RWPE2 (cell line): ENCODE measurements around the gene DUSP16.

ENCODE experiments used
- ATAC-seq: fragments of 200-7000 bp; cut with Tn5 transposase; 3 replicates; pipeline ENCODE4 v1.9.1; 2021; ENCODE audit warnings: low read depth
- DNase-seq: peaks from one replicate; pipeline ENCODE4 v3.0.0-alpha.2; 2020; ENCODE audit warnings: low spot score
- H3K27ac ChIP-seq: fragments of 450-650 bp; 2 replicates; pipeline ENCODE4 v1.5.1; 2017; ENCODE audit warnings: mild to moderate bottlenecking; ENCODE audit not compliant: poor library complexity, severe bottlenecking
- H3K27me3 ChIP-seq: fragments of 250-450 bp; sonication (Bioruptor Pico); 2 replicates; pipeline ENCODE4 v1.5.1; 2021; ENCODE audit warnings: mild to moderate bottlenecking, moderate library complexity; ENCODE audit not compliant: insufficient read depth, poor library complexity, severe bottlenecking
- H3K36me3 ChIP-seq: fragments of 250-450 bp; sonication (Bioruptor Pico); 2 replicates; pipeline ENCODE4 v1.5.1; 2020; ENCODE audit warnings: low read depth, mild to moderate bottlenecking, moderate library complexity
- H3K4me1 ChIP-seq: fragments of 250-450 bp; sonication (Bioruptor Pico); 2 replicates; pipeline ENCODE4 v1.5.1; 2021; ENCODE audit warnings: mild to moderate bottlenecking, moderate library complexity; ENCODE audit not compliant: insufficient read depth, poor library complexity, severe bottlenecking
- H3K4me3 ChIP-seq: fragments of 250-450 bp; sonication (Bioruptor Pico); 2 replicates; pipeline ENCODE4 v1.5.1; 2021; ENCODE audit warnings: mild to moderate bottlenecking, moderate library complexity; ENCODE audit not compliant: severe bottlenecking
- H3K9me3 ChIP-seq: fragments of 250-450 bp; sonication (Bioruptor Pico); 2 replicates; pipeline ENCODE4 v1.5.1; 2021; ENCODE audit warnings: mild to moderate bottlenecking, moderate library complexity; ENCODE audit not compliant: severe bottlenecking
- TF ChIP-seq, protein P1 (sequence below): fragments of 450-650 bp; IDR thresholded peaks from one replicate; pipeline ENCODE4 v1.5.1; 2017; ENCODE audit warnings: mild to moderate bottlenecking, moderate library complexity; ENCODE audit not compliant: poor library complexity, severe bottlenecking

Gene DUSP16

DNA sequence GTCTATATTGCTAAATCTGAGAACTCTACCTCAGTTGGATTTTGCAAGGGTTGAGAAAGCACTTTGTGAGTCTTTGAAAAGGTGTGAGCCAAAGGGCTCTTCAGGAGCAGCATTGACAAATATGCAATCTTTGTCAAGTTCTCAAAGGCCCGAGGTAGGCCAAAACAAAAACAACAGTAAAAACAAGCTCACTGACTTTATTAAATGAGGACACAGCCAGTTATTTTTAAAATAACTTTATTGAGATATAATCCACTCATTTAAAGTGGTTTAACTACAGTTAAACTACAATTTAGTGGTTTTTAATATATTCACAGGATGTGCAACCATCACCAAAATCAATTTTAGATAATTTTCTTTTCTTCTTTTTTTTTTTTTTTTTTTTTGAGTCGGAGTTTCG lies 47.0 kb upstream of the DUSP16 start:
- H3K4me3 ChIP-seq, result no peak overlapping the region
- no peak for ATAC-seq
- H3K27me3 ChIP-seq, result no peaks in the 10 kb centered on the region
- DNase-seq, result no peak
- TF ChIP-seq, protein P1, sequence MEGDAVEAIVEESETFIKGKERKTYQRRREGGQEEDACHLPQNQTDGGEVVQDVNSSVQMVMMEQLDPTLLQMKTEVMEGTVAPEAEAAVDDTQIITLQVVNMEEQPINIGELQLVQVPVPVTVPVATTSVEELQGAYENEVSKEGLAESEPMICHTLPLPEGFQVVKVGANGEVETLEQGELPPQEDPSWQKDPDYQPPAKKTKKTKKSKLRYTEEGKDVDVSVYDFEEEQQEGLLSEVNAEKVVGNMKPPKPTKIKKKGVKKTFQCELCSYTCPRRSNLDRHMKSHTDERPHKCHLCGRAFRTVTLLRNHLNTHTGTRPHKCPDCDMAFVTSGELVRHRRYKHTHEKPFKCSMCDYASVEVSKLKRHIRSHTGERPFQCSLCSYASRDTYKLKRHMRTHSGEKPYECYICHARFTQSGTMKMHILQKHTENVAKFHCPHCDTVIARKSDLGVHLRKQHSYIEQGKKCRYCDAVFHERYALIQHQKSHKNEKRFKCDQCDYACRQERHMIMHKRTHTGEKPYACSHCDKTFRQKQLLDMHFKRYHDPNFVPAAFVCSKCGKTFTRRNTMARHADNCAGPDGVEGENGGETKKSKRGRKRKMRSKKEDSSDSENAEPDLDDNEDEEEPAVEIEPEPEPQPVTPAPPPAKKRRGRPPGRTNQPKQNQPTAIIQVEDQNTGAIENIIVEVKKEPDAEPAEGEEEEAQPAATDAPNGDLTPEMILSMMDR, result no peak
- no peak overlapping the region for H3K27ac ChIP-seq
- no peaks in the 10 kb centered on the region for H3K36me3 ChIP-seq
- H3K4me1 ChIP-seq, result peaks cover 8% of the 10 kb centered on the region
- H3K9me3 ChIP-seq, result no peaks in the 10 kb centered on the region

DNA sequence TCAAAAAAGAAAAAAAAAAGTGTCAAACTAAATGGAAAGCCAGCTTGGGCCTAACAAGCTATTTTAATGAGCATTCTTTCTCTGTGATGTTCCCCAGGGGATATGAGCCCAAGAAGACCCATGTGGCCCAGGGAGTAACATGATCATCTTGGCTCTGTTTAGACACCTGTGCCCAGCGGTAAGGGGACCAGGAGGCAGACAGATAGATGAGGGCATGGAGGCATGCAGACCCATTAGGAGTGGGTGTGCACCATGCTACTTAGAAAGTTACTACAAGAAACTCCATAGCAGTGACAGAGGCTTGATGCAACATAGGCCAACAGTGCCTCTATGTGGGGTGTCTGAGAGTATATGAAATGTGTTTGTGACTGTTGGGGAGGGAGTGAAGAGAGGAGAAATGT lies 45.9 kb upstream of the DUSP16 start:
- Histone ChIP-seq H3K27ac (no peak overlapping the region), H3K4me1 (peaks cover 8% of the 10 kb centered on the region), H3K36me3 (no peaks in the 10 kb centered on the region), H3K27me3 (no peaks in the 10 kb centered on the region), H3K9me3 (no peaks in the 10 kb centered on the region), H3K4me3 (no peak overlapping the region)
- no peak for ATAC-seq
- no peak for DNase-seq
- TF ChIP-seq, protein P1, result peak; percentile 6

DNA sequence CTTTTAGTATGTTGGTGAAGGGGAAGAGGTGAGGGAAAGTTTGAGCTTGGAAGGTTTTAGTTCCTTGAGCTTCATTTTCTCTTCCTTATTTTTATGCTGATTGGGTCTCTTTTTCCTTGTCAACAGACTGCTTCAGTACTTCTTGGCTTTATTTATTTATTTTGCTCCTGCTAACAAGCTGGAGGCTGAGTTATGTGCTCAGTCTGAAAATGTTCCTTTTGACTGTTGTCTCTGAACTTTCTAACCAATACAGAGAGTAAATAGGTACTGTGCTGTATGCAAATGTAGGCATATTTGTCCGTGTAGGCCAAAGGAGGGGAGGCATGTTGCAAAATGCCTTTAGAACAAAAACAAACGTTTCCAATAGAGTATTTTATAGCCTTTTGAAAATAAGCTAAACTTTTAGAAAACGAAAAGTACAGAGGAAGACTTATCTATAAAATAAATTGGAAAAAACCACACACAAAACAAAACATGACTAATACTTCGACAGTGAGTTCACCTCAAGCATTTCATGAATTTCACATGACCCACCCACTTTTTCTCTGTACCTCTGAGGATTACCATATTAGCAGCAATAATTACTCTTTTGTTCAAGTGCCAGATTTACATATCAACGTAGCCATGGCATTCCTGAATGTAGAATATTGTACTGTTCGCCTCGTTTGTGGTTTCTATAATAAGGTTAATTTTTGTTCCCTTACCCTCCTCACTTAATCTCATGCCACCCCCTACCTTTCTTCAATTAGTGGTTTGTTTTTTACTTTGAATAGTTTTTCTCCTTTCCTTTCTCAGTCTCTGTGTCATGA lies 44.3 kb upstream of the DUSP16 start:
- Histone ChIP-seq H3K9me3 (no peaks in the 10 kb centered on the region), H3K36me3 (no peaks in the 10 kb centered on the region), H3K4me1 (peaks cover 8% of the 10 kb centered on the region), H3K4me3 (no peak overlapping the region), H3K27me3 (no peaks in the 10 kb centered on the region), H3K27ac (peak overlapping the region; percentile 23)
- no peak for DNase-seq
- peak; percentile 36; the same call in 1 of the 3 replicates for ATAC-seq
- TF ChIP-seq, protein P1, result no peak

DNA sequence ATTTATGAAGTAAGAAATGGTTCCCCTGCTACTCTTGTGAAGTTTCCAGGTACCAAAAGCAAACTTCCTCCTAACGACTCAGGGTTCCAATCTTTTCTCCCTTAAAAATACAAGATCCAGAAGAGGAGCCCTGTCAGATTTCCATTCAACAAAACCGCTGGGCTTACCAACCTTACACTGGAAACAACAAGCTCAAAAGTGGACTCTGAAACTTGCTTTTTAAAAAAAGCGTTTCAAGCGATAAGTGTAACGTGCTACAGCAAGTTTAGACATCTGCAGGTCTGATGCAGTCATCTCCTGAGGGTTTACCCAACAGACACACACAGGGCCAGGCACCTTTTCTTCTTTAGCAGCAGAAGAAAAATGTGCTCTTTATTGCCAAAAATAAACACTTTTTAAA lies 42.1 kb upstream of the DUSP16 start:
- no peak for DNase-seq
- H3K36me3 ChIP-seq, result no peaks in the 10 kb centered on the region
- no peaks in the 10 kb centered on the region for H3K9me3 ChIP-seq
- no peak overlapping the region for H3K27ac ChIP-seq
- TF ChIP-seq, protein P1, result no peak
- H3K4me1 ChIP-seq, result peaks cover 8% of the 10 kb centered on the region
- H3K27me3 ChIP-seq, result no peaks in the 10 kb centered on the region
- no peak overlapping the region for H3K4me3 ChIP-seq
- no peak for ATAC-seq

DNA sequence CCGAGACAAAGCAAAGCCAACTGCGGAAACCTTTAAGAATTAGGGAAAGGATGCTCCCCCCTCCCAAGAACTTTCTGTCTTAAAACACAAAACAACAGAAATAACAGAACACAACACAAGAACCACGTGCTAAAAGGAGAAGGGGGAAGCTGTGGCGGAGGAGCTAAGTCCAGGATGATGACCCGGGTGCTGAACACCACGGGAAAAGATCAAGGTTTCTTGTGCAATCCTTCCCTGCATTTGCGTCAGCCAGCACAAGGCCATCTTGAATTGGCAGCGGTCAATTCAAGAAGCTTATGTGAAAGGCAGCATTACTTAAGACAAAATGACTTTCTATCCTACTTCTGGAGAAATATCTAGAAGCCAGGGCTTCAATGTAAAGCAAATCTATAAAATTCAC lies 38.0 kb upstream of the DUSP16 start:
- no peak overlapping the region for H3K4me3 ChIP-seq
- no peaks in the 10 kb centered on the region for H3K36me3 ChIP-seq
- TF ChIP-seq, protein P1, result no peak
- H3K27me3 ChIP-seq, result no peaks in the 10 kb centered on the region
- no peaks in the 10 kb centered on the region for H3K9me3 ChIP-seq
- DNase-seq (no peak), ATAC-seq (no peak)
- H3K4me1 ChIP-seq, result no peaks in the 10 kb centered on the region
- H3K27ac ChIP-seq, result no peak overlapping the region
